Left renal pelvis (tissue), 4 donors: Measurements from ENCODE around the gene TRIM67. TPM values are rescaled to one million over a fixed set of nuclear protein-coding genes. Genes with fewer than 3 reads are reported as not detected.
"Not testable (repeated sequence)": the region's sequence is repeated elsewhere in the genome, so short reads cannot be mapped to it uniquely, and the experiment has no call there.

Experiments
- DNase-seq, 4 donors: peaks; one replicate each; pipeline ENCODE4 v3.0.0-alpha.2; 2013; ENCODE audit warnings: low read depth in 4 of 4, low spot score in 3 of 4
- polyA plus RNA-seq, 4 donors: library from polyadenylated mRNA; unstranded; fragments of 120-200 nt; gene quantifications; one replicate each; pipeline ENCODE4 v1.2.1, GENCODE V29; 2013; ENCODE audit not compliant: insufficient read length in 4 of 4

The TRIM67 gene
- polyA plus RNA-seq, 4 donors = 0.06 to 0.20 (median 0.12) TPM

DNA sequence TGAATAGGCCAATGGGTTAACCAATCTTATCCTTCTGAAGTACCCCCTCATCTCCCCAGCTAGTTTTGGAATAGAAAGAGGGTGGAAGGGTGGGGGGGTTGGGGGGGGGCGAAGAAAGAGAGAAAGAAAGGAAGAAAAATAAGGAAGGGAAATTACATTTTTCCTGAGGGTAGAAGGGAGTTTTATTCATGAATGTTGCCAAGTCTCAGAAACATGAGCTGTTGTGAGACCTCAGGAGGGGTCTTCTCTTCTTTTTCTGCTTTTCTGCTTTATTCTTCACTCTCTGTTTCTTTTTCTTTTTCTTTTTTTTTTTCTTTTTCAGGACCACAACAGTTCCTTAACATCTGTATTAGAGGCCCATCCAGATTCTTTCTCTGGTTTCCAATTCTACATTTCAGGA is 6.0 kb upstream of the TRIM67 start:
- DNase-seq = no peak

DNA sequence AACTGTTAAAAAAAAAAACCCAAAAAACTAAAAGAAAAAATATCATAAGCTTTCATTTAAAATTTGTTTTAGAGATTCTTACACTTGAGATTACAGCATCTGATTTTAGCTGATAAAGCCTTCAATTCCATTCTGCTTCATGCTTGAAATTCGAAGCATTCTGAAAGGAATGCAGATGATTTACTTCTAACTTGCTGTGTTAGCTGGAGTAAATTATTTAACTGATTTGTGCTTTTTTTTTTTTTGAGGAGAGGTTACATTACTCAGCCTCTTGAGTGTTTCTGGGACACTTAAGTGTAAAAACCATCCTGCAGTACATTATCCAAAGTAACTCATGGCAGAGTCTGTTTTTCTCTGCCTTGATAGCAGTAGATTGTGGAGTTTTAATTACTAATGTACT is 4.5 kb upstream of the TRIM67 start:
- DNase-seq = no peak

DNA sequence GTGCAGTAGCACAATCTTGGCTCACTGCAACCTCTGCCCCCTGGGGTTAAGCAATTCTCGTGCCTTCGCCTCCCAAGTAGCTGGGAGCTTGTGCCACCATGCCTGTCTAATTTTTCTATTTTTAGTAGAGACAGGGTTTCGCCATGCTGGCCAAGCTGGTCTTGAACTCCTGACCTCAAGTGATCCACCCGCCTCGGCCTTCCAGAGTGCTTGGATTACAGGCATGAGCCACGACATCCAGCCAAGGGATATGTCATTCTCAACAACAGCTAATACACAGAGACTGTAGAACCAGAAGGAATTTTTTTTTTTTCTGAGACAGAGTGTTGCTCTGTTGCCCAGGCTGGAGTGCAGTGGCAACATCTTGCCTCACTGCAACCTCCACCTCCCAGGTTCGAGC is 3.7 kb upstream of the TRIM67 start:
- DNase-seq = not testable (repeated sequence)

DNA sequence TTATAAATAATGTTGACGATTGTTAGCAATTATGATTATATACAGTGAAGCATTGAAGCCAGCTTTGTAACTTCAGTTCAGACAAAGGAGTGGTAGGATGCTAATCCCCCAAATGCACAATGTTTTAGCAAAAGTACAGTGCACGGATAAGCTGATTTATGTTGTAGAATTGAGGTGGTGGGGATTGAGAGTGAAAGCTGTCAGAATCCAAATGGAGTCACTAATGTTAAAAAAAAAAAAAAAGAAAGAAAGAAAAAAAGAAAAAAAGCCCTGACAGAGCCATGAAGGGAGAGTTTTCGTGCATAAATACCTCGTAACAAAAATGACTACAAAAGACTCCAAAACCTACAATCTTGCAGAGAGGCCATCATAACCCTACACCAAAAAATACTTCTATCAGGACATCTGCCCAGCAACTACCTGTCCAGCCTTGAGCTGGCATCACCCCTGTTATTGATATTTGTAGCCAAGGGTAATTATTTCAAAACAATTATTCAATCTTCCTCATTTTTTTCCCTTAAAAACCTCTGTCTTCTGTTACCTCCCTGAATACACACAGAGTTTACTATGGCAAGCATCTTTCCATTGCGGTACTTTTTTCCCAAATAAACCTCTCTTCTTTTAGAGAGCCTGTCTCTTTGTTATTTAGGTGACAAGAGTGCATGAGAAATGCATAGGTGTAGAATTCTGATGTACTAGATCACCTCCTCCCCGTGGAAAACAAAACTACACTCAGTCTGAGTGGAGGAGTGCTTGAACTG is 2.5 kb upstream of the TRIM67 start:
- DNase-seq = no peak

DNA sequence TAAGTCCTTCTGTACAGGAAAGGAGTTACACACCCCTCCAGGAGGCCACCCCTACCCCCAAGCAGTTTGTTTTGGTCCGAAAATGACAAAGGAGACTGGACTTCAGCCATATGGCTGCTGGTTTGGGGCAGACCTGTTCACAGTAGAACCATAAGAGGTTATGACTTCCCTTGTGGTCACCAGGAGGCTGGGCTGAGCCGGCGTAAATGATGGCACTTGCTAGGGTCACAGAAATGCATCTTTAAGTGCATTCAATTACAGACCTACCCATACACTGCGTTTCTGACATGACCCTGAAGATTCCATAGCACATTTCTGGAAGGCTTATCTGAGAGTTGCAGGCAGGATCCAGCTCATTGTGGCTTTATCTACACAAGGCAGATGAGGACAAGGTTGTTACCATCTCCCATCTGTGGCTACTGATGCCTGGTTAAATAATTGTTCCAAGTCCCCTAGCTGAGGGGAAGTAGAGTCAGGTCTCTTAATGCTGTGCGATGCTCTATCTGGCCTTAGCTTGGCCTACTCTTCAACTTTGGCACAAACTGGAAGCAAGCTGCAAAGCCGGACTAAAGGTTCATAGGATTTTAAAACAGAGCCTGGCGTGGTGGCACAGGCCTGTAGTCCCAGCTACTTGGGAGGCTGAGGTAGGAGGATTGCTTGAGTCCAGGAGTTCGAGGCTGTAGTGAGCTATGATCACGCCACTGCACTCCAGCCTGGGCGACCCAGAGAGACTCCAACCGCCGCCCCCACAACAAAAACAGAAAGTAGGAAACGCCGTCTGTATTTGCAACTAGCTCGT is 1.7 kb upstream of the TRIM67 start:
- DNase-seq = no peak

DNA sequence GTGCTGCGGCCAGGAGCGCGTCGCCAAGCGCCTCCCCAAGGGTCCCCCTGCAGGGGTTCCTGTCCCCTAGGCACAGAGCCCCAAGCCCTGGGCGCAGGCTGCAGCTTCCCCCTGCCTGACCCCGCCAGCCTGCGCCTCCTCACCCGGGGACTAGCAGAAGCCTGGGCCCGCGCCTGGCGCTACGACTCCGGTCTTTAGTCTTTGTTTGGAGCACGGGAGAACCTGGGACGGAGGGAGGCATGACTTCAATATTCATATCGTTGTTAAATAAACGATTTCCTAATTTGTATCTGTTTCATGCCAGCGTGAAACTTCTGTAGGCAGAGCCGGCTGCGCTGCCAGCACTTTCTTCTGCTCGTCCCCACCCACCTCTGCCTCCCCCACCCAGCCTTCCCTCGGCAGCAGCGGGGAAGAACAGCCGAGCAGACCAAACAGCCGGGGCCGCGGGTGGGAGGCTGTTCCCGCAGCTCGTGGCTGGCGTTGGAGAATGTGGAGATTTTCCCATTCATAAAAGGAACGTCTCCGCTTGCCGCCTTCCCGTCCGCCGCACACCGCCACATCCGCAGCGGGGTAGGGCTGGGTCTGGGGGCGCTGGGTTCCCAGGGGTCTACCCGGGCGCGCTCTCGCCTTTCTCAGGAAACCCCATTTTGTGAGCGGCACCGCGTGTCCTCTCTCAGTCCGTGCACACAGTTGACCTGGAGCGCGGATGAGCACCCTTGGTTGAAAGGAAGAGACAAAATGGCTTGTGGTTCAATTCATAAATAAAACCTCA is 777 bp upstream of the TRIM67 start:
- DNase-seq = no peak

DNA sequence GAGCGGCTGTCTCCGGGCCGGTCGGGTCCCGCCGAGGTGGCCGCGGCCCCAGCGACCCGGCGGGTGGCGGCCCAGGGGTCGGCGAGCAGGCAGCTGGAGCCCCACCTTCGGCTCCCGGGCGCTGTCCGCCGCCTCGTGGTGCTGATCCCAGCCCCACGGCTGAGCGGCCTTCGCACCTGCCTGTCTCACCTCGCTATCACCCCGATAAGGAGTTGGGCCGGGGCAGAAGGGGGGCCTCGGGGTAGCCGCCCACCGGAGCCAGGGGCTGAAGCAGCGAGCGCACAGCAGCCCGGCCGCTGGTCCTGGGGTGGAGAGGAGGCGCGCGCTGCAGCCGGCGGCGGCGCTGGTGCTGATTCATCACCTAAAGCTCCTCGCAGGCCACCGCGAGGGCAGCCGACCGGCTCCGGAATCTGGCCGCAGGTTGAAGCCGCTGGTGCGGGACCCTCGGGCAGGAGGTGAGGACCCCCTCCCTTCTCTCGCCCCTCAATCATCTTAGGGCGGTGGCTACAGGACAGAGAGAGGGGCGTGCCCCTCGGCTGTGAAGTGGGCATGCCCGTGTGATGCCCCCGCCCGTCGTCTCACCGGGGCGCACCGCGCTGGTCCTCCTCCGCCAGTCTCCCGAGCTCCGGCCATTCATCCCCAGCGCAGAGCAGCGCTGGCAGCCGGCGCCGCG is 575 bp downstream of the TRIM67 start:
- DNase-seq = no peak

DNA sequence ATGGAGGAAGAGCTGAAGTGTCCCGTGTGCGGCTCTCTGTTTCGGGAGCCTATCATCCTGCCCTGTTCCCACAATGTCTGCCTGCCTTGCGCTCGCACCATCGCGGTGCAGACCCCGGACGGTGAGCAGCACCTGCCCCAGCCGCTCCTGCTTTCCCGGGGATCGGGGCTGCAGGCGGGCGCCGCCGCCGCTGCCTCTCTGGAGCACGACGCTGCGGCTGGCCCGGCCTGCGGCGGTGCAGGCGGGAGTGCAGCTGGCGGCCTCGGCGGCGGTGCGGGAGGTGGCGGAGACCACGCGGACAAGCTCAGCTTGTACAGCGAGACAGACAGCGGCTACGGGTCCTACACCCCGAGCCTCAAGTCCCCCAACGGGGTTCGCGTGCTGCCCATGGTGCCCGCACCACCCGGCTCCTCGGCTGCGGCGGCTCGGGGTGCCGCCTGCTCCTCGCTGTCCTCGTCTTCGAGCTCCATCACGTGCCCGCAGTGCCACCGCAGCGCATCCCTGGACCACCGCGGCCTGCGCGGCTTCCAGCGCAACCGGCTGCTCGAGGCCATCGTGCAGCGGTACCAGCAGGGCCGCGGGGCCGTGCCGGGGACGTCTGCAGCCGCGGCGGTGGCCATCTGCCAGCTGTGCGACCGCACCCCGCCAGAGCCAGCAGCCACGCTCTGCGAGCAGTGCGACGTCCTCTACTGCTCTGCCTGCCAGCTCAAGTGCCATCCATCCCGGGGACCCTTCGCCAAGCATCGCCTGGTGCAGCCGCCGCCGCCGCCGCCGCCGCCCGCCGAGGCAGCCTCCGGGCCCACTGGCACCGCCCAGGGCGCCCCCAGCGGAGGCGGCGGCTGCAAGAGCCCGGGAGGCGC is 1.3 kb downstream of the TRIM67 start:
- DNase-seq = no peak

DNA sequence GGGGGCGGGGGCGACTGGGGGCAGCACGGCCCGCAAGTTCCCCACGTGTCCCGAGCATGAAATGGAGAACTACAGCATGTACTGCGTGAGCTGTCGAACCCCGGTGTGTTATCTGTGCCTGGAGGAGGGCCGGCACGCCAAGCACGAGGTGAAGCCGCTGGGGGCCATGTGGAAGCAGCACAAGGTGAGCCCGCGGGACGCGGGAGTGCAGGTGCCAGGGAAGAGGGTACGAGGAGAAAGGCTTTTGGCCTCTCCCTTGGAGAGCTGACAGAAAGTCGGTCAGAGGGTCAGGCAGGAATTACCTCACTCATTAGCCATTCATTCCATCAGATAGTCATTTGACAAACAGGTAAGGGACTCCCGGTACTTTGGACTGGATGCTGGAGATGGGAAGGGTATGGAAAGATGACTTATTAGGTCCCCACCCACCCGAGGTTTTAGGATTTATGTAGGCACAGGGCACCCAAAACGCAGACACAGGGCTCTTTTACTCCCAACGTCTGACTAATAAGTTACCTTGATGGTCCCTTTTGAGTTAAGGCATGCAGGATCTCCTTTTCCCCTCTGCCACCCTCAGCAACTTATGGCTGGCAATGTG is 2.1 kb downstream of the TRIM67 start:
- DNase-seq = no peak

DNA sequence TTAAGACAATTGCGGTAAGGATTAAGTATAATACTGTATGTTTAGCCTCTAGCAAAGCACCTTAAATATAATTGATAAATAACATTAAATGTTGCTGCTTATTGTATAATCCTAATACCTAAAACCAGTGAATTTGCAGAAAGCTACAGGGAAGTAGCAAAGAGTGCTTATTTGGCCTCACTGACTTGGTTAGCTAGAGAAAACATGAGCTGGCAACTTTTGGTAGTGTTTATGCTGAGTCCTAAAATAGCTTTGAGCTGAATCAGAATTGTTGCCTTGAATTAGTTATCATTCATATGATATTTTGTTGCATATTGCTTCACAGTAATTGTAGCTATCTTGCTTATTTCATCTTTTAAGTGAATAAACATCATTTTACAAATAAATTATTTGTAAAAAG is 3.5 kb downstream of the TRIM67 start:
- DNase-seq = no peak

DNA sequence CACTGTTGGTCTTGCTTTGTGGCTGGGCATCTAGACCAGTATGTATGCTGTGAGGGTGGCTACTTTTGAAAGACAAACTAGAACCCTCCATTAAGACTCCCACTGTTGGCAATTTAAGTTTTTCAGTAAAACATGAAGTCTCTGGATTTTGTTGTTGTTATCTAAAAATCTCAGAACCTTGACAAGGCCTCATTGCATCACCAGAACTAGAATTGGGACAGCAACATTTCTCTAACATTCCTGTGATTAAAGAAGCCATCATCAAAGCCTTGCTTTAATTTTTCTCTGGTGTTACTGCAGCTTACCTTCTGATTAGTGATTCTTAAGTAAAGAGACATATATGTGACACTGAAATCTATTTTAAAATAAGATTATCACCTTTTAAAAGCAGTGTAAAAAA is 4.5 kb downstream of the TRIM67 start:
- DNase-seq = no peak

DNA sequence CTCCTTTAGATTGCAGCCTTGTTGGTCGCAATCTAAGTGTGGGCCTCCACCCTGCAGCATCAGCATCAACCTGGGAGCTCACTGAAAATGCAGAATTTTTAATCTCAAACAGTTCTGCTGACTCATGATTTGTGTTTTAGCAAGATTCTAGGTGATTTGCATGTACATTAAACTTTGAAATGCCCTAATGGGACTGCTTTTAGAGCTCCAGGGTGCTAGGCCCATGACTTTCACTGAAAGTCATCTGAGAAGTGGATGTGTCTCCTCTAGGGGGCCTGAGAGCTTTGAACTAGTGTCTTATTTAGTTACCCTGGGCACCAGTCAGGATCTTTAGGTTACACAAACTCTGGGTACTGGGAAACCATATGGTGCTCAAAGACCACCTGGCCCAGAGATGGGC is 9.0 kb downstream of the TRIM67 start:
- no peak for DNase-seq

DNA sequence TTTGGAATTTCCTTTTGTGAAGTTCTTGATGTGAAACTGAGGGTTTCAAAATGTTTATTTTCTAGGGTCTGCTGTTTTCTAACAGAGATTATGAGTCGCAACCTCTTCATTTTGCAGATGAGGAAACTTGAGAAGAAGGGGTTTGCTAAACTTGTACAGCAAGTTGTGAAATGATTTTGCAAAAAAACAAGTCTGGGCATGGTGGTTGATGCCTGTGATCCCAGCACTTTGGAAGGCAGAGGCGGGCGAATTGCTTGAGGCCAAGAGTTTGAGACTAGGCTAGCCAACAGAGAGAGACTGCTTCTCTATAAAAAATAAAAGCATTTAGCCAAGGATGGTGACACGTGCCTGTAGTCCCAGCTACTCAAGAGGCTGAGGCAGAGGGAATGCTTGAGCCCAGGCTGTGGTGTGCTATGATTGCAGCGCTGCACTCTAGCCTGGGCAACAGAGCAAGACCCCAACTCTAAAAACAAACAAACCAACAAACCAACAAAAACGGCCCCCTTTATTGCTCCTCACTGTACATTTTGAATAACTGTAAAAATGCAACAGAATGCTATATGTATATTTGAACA is 9.9 kb downstream of the TRIM67 start:
- DNase-seq = no peak

DNA sequence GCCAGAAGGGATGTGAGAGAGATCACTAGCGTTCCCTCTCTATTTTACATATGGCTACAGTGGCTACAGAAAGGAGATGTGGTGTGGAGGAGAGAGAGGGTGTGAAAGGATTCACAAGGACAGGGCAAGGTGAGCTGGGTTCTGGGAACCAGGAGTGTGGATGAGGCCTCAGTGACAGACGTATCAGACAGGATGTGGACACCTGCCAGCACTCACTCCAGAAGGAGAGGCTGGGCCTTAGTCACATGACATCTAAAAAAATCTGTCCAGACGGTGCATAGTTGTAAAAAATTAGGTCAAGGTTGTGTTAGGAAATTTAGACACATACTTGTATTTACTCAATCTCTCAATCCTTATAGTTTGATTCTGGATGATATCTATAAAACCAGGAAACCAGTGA is 10.6 kb downstream of the TRIM67 start:
- DNase-seq = no peak

DNA sequence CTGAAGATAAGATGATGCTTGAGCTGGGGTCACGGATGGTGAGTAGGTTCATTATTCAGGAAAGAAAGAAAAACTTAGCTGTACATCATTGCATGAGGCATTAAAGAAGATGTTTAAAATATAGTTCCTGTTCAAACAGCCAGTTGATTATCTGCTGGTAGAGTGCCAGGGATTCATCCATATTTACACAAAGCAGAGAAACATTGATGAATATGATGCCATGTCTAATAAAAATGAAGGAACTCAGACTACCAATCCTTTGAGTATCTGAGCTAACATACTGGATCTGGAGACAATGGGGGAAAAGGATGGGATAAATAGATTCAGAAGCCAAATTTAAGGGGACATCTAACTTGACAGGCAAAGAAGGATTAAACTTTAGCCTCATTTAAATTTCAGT is 14.6 kb downstream of the TRIM67 start:
- DNase-seq = no peak

DNA sequence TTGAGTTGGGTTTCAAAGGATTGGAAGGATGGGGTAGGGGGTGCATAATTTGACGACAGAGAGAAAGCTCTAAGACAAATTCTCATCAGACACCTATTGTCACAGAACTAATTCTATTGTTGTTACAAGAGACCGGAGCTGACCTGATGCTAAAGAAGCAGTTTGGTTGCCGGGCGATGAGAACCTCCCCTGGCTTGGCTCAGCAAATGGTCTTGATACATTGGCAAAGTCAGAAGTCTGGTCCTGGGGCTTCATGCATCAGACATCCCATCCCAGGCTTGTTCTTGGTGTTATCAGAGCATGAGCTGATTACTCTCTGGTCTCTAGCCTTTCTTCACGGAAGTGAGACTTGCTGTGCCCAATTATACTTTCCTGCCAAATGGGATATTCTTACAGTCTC is 15.4 kb downstream of the TRIM67 start:
- no peak for DNase-seq

DNA sequence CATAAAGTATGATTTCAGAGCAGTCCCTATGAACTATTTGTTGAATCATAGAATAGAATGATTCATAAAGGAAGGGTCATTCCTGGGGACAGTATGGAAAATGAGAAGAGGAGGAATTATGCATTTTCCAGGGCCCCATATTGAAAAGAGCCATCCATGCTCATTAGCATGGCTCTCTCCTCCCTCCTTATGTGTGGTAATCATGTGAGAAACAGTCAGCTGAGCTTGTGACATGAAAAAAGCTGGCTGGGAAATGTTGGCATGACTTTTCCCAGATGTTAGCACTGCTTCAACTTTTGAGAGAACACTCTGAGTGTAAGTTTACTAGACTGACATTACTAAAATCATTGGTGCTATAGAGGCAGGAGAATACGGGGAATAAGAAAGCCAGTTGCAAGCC is 16.1 kb downstream of the TRIM67 start:
- DNase-seq = no peak

DNA sequence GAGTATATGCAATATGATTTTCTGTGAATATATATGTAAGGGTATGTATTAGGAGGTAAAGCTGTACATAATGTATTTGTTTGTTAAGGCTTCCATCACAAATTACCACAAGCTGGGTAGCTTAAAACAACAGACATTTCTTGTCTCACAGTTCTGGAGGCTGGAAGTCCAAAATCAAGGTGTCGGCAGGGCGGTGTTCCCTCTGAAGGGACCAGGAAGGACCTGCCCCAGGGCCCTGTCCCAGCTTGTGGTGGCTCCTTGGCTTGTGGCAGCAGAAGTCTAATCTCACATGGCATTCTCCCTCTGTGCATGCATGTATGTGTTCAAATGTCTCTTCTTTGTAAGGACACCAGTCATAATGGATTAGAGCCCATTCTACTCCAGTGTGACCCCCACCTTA is 17.1 kb downstream of the TRIM67 start:
- no peak for DNase-seq

DNA sequence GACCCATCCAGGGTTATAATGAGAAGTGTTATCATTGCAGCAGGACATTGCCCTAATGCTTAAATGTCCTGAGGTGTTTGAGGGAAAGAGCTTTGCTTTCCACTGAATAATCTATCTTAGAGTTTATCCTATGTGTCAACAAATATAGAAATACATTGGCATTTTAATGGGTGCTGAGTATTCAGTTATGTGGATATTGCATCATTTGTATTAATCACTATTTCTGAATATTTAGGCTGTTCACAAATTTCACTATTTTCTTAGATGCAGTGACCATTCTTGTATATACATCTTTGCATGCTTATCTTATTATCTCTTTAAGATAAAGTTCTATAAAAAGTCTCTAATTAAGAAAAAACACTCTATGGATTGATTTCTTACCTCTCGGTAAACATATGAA is 18.2 kb downstream of the TRIM67 start:
- no peak for DNase-seq
